AG09319 (cell line): Measurements from ENCODE around the gene NIP7.
"Not testable (repeated sequence)": the region's sequence is repeated elsewhere in the genome, so short reads cannot be mapped to it uniquely, and the experiment has no call there.

Experiments used
- DNase-seq: peaks from one replicate; pipeline ENCODE4 v3.0.0-alpha.2; 2010; ENCODE audit warnings: low read depth; ENCODE audit errors: extremely low read depth
- TF ChIP-seq, protein P1 (sequence below): IDR thresholded peaks from 2 replicates; pipeline ENCODE4 v1.5.1; 2011; ENCODE audit warnings: low read depth, mild to moderate bottlenecking, inconsistent platforms, low read length, moderate library complexity

NIP7 gene

GRCh38 chr16:69349536-69349935 lies 10.0 kb downstream of the NIP7 start:
- TF ChIP-seq, protein P1, sequence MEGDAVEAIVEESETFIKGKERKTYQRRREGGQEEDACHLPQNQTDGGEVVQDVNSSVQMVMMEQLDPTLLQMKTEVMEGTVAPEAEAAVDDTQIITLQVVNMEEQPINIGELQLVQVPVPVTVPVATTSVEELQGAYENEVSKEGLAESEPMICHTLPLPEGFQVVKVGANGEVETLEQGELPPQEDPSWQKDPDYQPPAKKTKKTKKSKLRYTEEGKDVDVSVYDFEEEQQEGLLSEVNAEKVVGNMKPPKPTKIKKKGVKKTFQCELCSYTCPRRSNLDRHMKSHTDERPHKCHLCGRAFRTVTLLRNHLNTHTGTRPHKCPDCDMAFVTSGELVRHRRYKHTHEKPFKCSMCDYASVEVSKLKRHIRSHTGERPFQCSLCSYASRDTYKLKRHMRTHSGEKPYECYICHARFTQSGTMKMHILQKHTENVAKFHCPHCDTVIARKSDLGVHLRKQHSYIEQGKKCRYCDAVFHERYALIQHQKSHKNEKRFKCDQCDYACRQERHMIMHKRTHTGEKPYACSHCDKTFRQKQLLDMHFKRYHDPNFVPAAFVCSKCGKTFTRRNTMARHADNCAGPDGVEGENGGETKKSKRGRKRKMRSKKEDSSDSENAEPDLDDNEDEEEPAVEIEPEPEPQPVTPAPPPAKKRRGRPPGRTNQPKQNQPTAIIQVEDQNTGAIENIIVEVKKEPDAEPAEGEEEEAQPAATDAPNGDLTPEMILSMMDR = no peak
- DNase-seq = no peak

GRCh38 chr16:69350536-69351133 lies 11.1 kb downstream of the NIP7 start:
- TF ChIP-seq, protein P1 = no peak
- DNase-seq = no peak

DNA sequence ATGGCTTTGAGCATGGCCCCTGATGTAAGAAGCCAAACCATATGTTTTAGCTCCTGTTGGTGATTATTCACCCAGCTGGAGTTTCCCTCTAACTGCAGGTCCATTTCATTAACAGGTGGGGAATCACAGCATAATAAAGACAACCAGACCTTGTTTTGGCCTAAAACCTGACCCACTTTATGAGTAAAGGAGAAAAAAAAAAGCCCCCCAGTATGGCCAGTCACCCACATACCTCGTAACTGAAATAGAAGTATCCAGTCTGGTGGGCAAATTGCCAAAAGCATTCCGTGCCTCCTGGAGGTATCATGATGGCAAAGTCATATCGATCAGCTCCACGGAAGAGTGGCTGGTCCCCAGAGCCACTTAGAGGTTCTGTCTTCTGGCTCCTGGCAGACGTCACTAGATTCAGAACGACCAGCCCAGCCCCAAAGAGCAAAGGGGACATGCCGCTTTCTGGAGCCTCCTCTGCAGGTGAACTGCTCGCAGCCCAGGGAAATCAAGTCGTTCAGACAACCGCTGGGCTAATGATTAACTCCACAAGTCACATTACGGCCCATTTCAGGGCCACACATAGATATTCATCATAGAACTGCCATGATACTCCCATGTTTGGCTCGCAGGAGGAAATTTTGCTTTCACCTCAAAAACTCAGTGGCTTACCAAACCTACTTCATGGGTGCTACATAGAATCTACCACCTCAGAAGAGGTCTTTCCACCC lies 11.9 kb downstream of the NIP7 start, which contains the start of gene TMED6:
TMED6 (minus strand) TSS at position 478 of the 719 bp plus-strand sequence; CDS start at position 445, 33 bp downstream.
- TF ChIP-seq, protein P1 = no peak
- DNase-seq = no peak

DNA sequence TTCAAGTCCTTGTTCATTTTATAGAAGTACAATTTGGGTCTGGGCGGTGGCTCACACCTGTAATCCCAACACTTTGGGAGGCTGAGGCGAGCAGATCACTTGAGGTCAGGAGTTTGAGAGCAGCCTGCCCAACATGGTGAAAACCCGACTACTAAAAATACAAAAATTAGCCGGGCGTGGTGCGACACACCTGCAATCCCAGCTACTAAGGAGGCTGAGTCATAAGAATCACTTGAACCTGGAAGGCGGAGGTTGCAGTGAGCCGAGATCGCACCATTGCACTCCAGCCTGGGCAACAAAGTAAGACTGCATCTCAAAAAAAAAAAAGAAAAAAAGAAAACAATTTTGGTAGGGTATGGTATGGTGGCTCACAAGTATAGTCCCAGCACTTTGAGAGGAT lies 20.5 kb downstream of the NIP7 start:
- DNase-seq = not testable (repeated sequence)

- DNase-seq = no peak
- TF ChIP-seq, protein P1 = no peak
Measured at GRCh38 chr16:69363281-69363717, 23.7 kb downstream of the NIP7 start.

DNA sequence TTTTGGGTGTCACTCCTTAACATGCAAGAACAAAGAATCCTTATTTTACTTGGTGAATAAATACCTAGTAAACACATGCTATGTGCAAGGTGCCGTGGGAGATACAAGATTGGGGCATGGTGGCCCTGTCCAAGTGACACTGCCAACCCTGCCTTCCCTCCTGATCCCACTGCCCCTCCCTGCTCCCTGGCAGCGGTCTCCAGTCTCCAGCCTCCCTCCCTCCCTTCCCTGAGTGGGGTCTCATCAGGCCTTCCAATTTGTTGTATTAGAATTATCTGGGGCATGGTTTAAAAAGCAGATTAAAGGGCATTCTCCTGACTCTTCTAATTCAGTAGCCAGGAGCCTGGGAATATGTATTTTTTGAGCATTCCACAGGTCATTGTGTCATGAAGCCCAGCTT lies 24.5 kb downstream of the NIP7 start:
- DNase-seq = no peak
- TF ChIP-seq, protein P1 = no peak

DNA sequence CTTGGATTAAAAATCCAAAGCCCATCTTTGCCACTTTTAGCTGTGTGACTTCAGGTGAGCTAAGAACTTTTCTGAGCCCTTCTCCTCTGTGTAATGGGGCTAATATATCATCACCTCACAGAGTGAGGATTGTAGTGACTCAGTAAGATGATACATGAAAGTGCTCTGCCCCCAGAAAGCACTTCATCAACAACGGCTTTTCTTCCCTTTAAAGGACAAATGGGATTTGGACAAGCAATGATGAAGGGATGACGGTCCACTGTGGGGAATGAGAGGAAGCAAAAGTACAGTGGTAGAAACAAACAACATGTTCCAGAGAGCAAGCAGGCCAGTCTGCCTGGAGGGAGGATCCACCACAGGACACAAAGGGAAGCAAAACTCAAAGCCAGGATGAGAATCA lies 26.3 kb downstream of the NIP7 start:
- no peak for DNase-seq
- TF ChIP-seq, protein P1 = no peak
